ENCODE results near the gene RALB. TPM values are rescaled to one million over a fixed set of nuclear protein-coding genes. Genes with fewer than 3 reads are reported as not detected.

The RALB gene
- total RNA-seq, 1 experiment from 2014 or later, result 24.6 TPM

GRCh38 chr2:120278901-120279300 lies 26.2 kb downstream of the RALB start:
- Mint-ChIP-seq H3K9me3 (peaks cover 5 to 9% of the 10 kb centered on the region in 2 experiments), H3K27me3 (ENCODE audit: low read depth) (no peaks in the 10 kb centered on the region; the same call in 1 of the 2 replicates), H3K4me1 (peaks cover 28 to 35% of the 10 kb centered on the region in 2 experiments), H3K27ac (peak overlapping the region in 1 of 3 experiments; percentile 65; a peak in 3 of 7 replicates), H3K36me3 (ENCODE audit: insufficient read depth in 1 of 3, low read depth in 3 of 3) (peaks cover 5 to 15% (median 13%) of the 10 kb centered on the region in 3 experiments), H3K4me3 (no peak overlapping the region)
- no peak overlapping the region for H3T11ph ChIP-seq (ENCODE audit: low read length)
- H3K4me2 ChIP-seq (ENCODE audit: insufficient read depth, insufficient read length, low read length), result no peak overlapping the region
- H3K9ac ChIP-seq (ENCODE audit: extremely low read depth, insufficient read length, low read length), result no peak overlapping the region
- H3K23me2 ChIP-seq (ENCODE audit: insufficient read length, low read depth, low read length, poor library complexity, severe bottlenecking), result no peaks in the 10 kb centered on the region
- H3K56ac ChIP-seq (ENCODE audit: insufficient read length, low read depth, low read length), result no peak overlapping the region
- H3K4ac ChIP-seq (ENCODE audit: low read depth, low read length), result no peak overlapping the region
- no peak overlapping the region for H4K8ac ChIP-seq (replicated peaks; ENCODE audit: insufficient read length, low read depth, low read length)
- H2BK12ac ChIP-seq (ENCODE audit: insufficient read length, low read depth, low read length), result no peak overlapping the region
- H4K91ac ChIP-seq (ENCODE audit: insufficient read length, low read depth, low read length), result no peak overlapping the region
- no peaks in the 10 kb centered on the region for H3K79me1 ChIP-seq (ENCODE audit: insufficient read depth, low read depth, low read length, poor library complexity, severe bottlenecking)
- no peak overlapping the region for H2BK15ac ChIP-seq (ENCODE audit: low read depth, low read length)
- no peak for TF ChIP-seq CTCF (conservative IDR thresholded peaks at IDR 0.05)
- H3K23ac ChIP-seq (ENCODE audit: insufficient read length, low read depth, low read length), result no peak overlapping the region
- H3K79me2 ChIP-seq (ENCODE audit: insufficient read depth, low read length), result no peaks in the 10 kb centered on the region; the same call in 1 of the 2 replicates
- H3K18ac ChIP-seq (ENCODE audit: insufficient read length, low read depth, low read length), result no peak overlapping the region
- H4K5ac ChIP-seq (ENCODE audit: insufficient read length, low read depth, low read length), result no peak overlapping the region
- no peaks in the 10 kb centered on the region for H3K4me1 ChIP-seq (ENCODE audit: insufficient read depth, low read length)
- no peak overlapping the region for H2BK120ac ChIP-seq (ENCODE audit: low read depth, low read length, poor library complexity, severe bottlenecking)
- H3K9me3 ChIP-seq (ENCODE audit: control insufficient read depth, low read depth, low read length), result no peaks in the 10 kb centered on the region
- no peaks in the 10 kb centered on the region for H3K27me3 ChIP-seq (ENCODE audit: insufficient read depth, low read length)
- WGBS (ENCODE audit: extremely low coverage, insufficient read length, low lambda C conversion rate), result no CpG with 5 or more reads among the region's 10 CpGs
- no peak overlapping the region for H3K27ac ChIP-seq (ENCODE audit: insufficient read length, low read depth, low read length)
- H4K20me1 ChIP-seq (ENCODE audit: control insufficient read depth, insufficient read depth, insufficient read length), result no peaks in the 10 kb centered on the region
- H3K14ac ChIP-seq (ENCODE audit: insufficient read depth, low read length), result no peak overlapping the region
- H2AFZ ChIP-seq (ENCODE audit: low read length), result no peak overlapping the region
- DNase-seq, result no peak
- H2AK5ac ChIP-seq (ENCODE audit: insufficient read length, low read length), result no peak overlapping the region
- no peak overlapping the region for H2BK5ac ChIP-seq (ENCODE audit: insufficient read length, low read length)
- no peak overlapping the region for H2BK20ac ChIP-seq (ENCODE audit: low read depth, low read length, poor library complexity, severe bottlenecking)

Data from H9 (cell line).